ENCODE measurements around the gene OFD1.
"Not testable (repeated sequence)": the region's sequence is repeated elsewhere in the genome, so short reads cannot be mapped to it uniquely, and the experiment has no call there.

The OFD1 gene

GRCh38 chrX:13716905-13717304, 17.6 kb upstream of the OFD1 start:
- H3K36me3 Mint-ChIP-seq (ENCODE audit: low read depth), result peaks cover 64% of the 10 kb centered on the region
- no peaks in the 10 kb centered on the region for H3K27me3 Mint-ChIP-seq (ENCODE audit: low read depth, poor library complexity)
- TF ChIP-seq CTCF (IDR thresholded peaks at IDR 0.05), result no peak
- no peak for DNase-seq
- H3K27ac Mint-ChIP-seq, result no peak overlapping the region
- peaks cover 14% of the 10 kb centered on the region for H3K9me3 Mint-ChIP-seq
- H3K4me1 Mint-ChIP-seq, result peaks cover 6% of the 10 kb centered on the region
- H3K4me3 Mint-ChIP-seq, result no peak overlapping the region

- Mint-ChIP-seq H3K4me1 (peaks cover 9% of the 10 kb centered on the region), H3K4me3 (no peak overlapping the region), H3K27ac (peak overlapping the region; percentile 93), H3K27me3 (ENCODE audit: low read depth, poor library complexity) (no peaks in the 10 kb centered on the region), H3K36me3 (ENCODE audit: low read depth) (peaks cover 63% of the 10 kb centered on the region), H3K9me3 (peaks cover 22% of the 10 kb centered on the region)
- DNase-seq, result no peak
- TF ChIP-seq CTCF (IDR thresholded peaks at IDR 0.05), result no peak
Measured at GRCh38 chrX:13717700-13718472, 16.7 kb upstream of the OFD1 start.

GRCh38 chrX:13719192-13719856, 15.2 kb upstream of the OFD1 start:
- Mint-ChIP-seq H3K4me1 (peaks cover 9% of the 10 kb centered on the region), H3K27me3 (ENCODE audit: low read depth, poor library complexity) (no peaks in the 10 kb centered on the region), H3K9me3 (peaks cover 33% of the 10 kb centered on the region), H3K4me3 (no peak overlapping the region), H3K36me3 (ENCODE audit: low read depth) (peaks cover 70% of the 10 kb centered on the region), H3K27ac (no peak overlapping the region)
- no peak for DNase-seq
- TF ChIP-seq CTCF (IDR thresholded peaks at IDR 0.05), result no peak

GRCh38 chrX:13721371-13721770, 13.2 kb upstream of the OFD1 start:
- no peak for TF ChIP-seq CTCF (IDR thresholded peaks at IDR 0.05)
- H3K27ac Mint-ChIP-seq, result no peak overlapping the region
- H3K4me3 Mint-ChIP-seq, result no peak overlapping the region
- peaks cover 49% of the 10 kb centered on the region for H3K9me3 Mint-ChIP-seq
- no peak for DNase-seq
- H3K27me3 Mint-ChIP-seq (ENCODE audit: low read depth, poor library complexity), result no peaks in the 10 kb centered on the region
- peaks cover 9% of the 10 kb centered on the region for H3K4me1 Mint-ChIP-seq
- peaks cover 72% of the 10 kb centered on the region for H3K36me3 Mint-ChIP-seq (ENCODE audit: low read depth)

- no peak for DNase-seq
- Mint-ChIP-seq H3K4me3 (no peak overlapping the region), H3K27me3 (ENCODE audit: low read depth, poor library complexity) (no peaks in the 10 kb centered on the region), H3K27ac (peak overlapping the region; percentile 47), H3K36me3 (ENCODE audit: low read depth) (peaks cover 76% of the 10 kb centered on the region), H3K4me1 (peaks cover 9% of the 10 kb centered on the region), H3K9me3 (peaks cover 55% of the 10 kb centered on the region)
- no peak for TF ChIP-seq CTCF (IDR thresholded peaks at IDR 0.05)
Measured at GRCh38 chrX:13721819-13722519, 12.6 kb upstream of the OFD1 start.

- not testable (repeated sequence) for H3K4me3 Mint-ChIP-seq; H3K27ac Mint-ChIP-seq; DNase-seq; H3K27me3 Mint-ChIP-seq (ENCODE audit: low read depth, poor library complexity); H3K4me1 Mint-ChIP-seq
- peaks cover 84% of the 10 kb centered on the region for H3K9me3 Mint-ChIP-seq
- H3K36me3 Mint-ChIP-seq (ENCODE audit: low read depth), result peaks cover 96% of the 10 kb centered on the region
Measured at GRCh38 chrX:13724878-13725277, 9.7 kb upstream of the OFD1 start.

GRCh38 chrX:13726583-13726982, 8.0 kb upstream of the OFD1 start:
- not testable (repeated sequence) for DNase-seq; H3K4me3 Mint-ChIP-seq; H3K27me3 Mint-ChIP-seq (ENCODE audit: low read depth, poor library complexity); H3K4me1 Mint-ChIP-seq; H3K27ac Mint-ChIP-seq
- Mint-ChIP-seq H3K36me3 (ENCODE audit: low read depth) (peaks cover 96% of the 10 kb centered on the region), H3K9me3 (peaks cover 91% of the 10 kb centered on the region)

- not testable (repeated sequence) for H3K27me3 Mint-ChIP-seq (ENCODE audit: low read depth, poor library complexity); DNase-seq; H3K4me3 Mint-ChIP-seq; H3K27ac Mint-ChIP-seq
- H3K4me1 Mint-ChIP-seq, result peaks cover 25% of the 10 kb centered on the region
- H3K36me3 Mint-ChIP-seq (ENCODE audit: low read depth), result peaks cover 68% of the 10 kb centered on the region
- H3K9me3 Mint-ChIP-seq, result peaks cover 75% of the 10 kb centered on the region
Measured at GRCh38 chrX:13730523-13730922, 4.0 kb upstream of the OFD1 start.
